ENCODE measurements around the gene ALPK3.

ALPK3 gene

GRCh38 chr15:84893607-84894006, 76.5 kb downstream of the ALPK3 start:
- TF ChIP-seq RAD21 (IDR thresholded peaks at IDR 0.05; ENCODE audit: low read depth) = no peak
- no peak for TF ChIP-seq FOXM1 (IDR thresholded peaks at IDR 0.05; ENCODE audit: borderline replicate concordance, low read depth)
- TF ChIP-seq USF1 (IDR thresholded peaks at IDR 0.05) = no peak
- TF ChIP-seq MAX (IDR thresholded peaks at IDR 0.05) = no peak
- no peak for TF ChIP-seq REST (IDR thresholded peaks at IDR 0.05; ENCODE audit: low read depth)
- no peak for TF ChIP-seq TEAD4 (IDR thresholded peaks at IDR 0.05)
- no peak for TF ChIP-seq YY1 (IDR thresholded peaks at IDR 0.05; ENCODE audit: low read depth)

- no peak for TF ChIP-seq FOXM1 (IDR thresholded peaks at IDR 0.05; ENCODE audit: borderline replicate concordance, low read depth)
- no peak for TF ChIP-seq ZBTB7A (IDR thresholded peaks at IDR 0.05; ENCODE audit: low read depth)
- no peak for TF ChIP-seq YY1 (IDR thresholded peaks at IDR 0.05; ENCODE audit: low read depth)
- TF ChIP-seq MAX (IDR thresholded peaks at IDR 0.05) = no peak
- TF ChIP-seq NFIC (IDR thresholded peaks at IDR 0.05) = no peak
- TF ChIP-seq TEAD4 (IDR thresholded peaks at IDR 0.05) = no peak
- no peak for TF ChIP-seq CREB1 (IDR thresholded peaks at IDR 0.05; ENCODE audit: low read depth)
- no peak for TF ChIP-seq TCF12 (IDR thresholded peaks at IDR 0.05; ENCODE audit: low read depth)
- TF ChIP-seq USF1 (IDR thresholded peaks at IDR 0.05) = no peak
- TF ChIP-seq REST (IDR thresholded peaks at IDR 0.05; ENCODE audit: low read depth) = no peak
- TF ChIP-seq TAF1 (IDR thresholded peaks at IDR 0.05; ENCODE audit: low read depth) = no peak
- TF ChIP-seq EP300 (IDR thresholded peaks at IDR 0.05; ENCODE audit: borderline replicate concordance) = no peak
- no peak for TF ChIP-seq CEBPB (IDR thresholded peaks at IDR 0.05)
- no peak for TF ChIP-seq RAD21 (IDR thresholded peaks at IDR 0.05; ENCODE audit: low read depth)
- TF ChIP-seq EGR1 (IDR thresholded peaks at IDR 0.05) = no peak
Measured at GRCh38 chr15:84894736-84895425, 77.7 kb downstream of the ALPK3 start.

GRCh38 chr15:84898761-84899160, 81.6 kb downstream of the ALPK3 start:
- TF ChIP-seq EGR1 (IDR thresholded peaks at IDR 0.05) (no peak), EP300 (IDR thresholded peaks at IDR 0.05; ENCODE audit: borderline replicate concordance) (no peak), RAD21 (IDR thresholded peaks at IDR 0.05; ENCODE audit: low read depth) (no peak), ZBTB7A (IDR thresholded peaks at IDR 0.05; ENCODE audit: low read depth) (no peak), USF1 (IDR thresholded peaks at IDR 0.05) (no peak)

GRCh38 chr15:84899750-84900149, 82.6 kb downstream of the ALPK3 start:
- TF ChIP-seq TEAD4 (IDR thresholded peaks at IDR 0.05) (no peak), CREB1 (IDR thresholded peaks at IDR 0.05; ENCODE audit: low read depth) (no peak)

- TF ChIP-seq EP300 (IDR thresholded peaks at IDR 0.05; ENCODE audit: borderline replicate concordance) (no peak), MAX (IDR thresholded peaks at IDR 0.05) (no peak), CREB1 (IDR thresholded peaks at IDR 0.05; ENCODE audit: low read depth) (no peak), ZBTB7A (IDR thresholded peaks at IDR 0.05; ENCODE audit: low read depth) (no peak), TCF12 (IDR thresholded peaks at IDR 0.05; ENCODE audit: low read depth) (no peak), YY1 (IDR thresholded peaks at IDR 0.05; ENCODE audit: low read depth) (no peak), CEBPB (IDR thresholded peaks at IDR 0.05) (no peak), REST (IDR thresholded peaks at IDR 0.05; ENCODE audit: low read depth) (no peak), TAF1 (IDR thresholded peaks at IDR 0.05; ENCODE audit: low read depth) (no peak), NFIC (IDR thresholded peaks at IDR 0.05) (no peak)
Measured at GRCh38 chr15:84901540-84901939, 84.4 kb downstream of the ALPK3 start.

Measured in Ishikawa (cell line).